Ureter (tissue), 1 donor: ENCODE data around the gene APC2. TPM values are rescaled to one million over a fixed set of nuclear protein-coding genes. Genes with fewer than 3 reads are reported as not detected.
"Not testable (repeated sequence)": the region's sequence is repeated elsewhere in the genome, so short reads cannot be mapped to it uniquely, and the experiment has no call there.

Experiments
- DNase-seq: peaks from one replicate; pipeline ENCODE4 v3.0.0-alpha.2; 2020; ENCODE audit warnings: low spot score
- total RNA-seq: library from RNA; stranded (reverse); gene quantifications from one replicate; pipeline ENCODE4 v1.2.4, GENCODE V29; 2023
- donor health status: DM: yes; HTN: yes; CAD: no.

APC2 gene
- total RNA-seq, 1 donor from 2014 or later = 0.26 TPM

GRCh38 chr19:1466018-1466460, 16.1 kb downstream of the APC2 start:
- no peak for DNase-seq

- no peak for DNase-seq
These were observed 16.7 kb downstream of the APC2 start for GRCh38 chr19:1466461-1467214.

DNA sequence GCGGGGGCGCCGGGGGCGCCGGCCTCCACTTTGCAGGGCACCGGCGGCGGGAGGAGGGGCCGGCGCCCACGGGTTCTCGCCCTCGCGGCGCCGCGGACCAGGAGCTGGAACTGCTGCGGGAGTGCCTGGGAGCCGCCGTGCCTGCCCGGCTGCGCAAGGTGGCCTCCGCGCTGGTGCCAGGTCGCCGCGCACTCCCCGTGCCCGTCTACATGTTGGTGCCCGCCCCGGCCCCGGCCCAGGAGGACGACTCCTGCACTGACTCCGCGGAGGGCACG, 17.2 kb downstream of the APC2 start:
- DNase-seq = no peak

DNA sequence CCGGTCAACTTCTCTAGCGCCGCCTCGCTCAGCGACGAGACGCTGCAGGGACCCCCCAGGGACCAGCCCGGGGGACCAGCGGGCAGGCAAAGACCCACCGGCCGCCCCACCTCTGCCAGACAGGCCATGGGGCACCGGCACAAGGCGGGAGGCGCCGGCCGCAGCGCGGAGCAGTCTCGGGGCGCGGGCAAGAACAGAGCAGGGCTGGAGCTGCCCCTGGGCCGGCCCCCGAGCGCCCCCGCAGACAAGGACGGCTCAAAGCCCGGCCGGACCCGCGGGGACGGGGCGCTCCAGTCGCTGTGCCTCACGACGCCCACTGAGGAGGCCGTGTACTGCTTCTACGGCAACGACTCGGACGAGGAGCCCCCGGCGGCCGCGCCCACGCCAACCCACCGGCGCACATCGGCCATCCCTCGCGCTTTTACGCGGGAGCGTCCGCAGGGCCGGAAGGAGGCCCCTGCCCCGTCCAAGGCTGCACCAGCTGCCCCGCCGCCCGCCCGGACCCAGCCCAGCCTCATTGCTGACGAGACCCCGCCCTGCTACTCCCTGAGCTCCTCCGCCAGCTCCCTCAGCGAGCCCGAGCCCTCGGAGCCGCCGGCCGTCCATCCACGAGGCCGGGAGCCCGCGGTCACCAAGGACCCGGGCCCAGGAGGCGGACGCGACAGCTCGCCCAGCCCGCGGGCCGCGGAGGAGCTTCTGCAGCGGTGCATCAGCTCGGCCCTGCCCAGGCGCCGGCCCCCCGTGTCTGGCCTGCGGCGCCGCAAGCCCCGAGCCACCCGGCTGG, 17.8 kb downstream of the APC2 start:
- no peak for DNase-seq

DNA sequence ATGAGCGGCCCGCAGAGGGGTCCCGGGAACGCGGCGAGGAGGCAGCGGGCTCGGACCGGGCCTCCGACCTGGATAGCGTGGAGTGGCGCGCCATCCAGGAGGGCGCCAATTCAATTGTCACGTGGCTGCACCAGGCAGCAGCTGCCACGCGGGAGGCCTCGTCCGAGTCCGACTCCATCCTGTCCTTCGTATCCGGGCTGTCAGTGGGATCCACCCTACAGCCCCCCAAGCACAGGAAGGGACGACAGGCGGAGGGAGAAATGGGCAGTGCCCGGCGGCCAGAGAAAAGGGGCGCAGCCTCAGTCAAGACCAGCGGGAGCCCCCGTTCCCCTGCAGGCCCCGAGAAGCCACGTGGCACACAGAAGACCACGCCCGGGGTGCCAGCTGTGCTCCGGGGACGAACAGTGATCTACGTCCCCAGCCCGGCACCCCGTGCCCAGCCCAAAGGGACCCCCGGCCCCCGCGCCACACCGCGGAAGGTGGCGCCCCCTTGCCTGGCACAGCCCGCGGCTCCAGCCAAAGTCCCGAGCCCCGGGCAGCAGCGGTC, 18.4 kb downstream of the APC2 start:
- no peak for DNase-seq

DNA sequence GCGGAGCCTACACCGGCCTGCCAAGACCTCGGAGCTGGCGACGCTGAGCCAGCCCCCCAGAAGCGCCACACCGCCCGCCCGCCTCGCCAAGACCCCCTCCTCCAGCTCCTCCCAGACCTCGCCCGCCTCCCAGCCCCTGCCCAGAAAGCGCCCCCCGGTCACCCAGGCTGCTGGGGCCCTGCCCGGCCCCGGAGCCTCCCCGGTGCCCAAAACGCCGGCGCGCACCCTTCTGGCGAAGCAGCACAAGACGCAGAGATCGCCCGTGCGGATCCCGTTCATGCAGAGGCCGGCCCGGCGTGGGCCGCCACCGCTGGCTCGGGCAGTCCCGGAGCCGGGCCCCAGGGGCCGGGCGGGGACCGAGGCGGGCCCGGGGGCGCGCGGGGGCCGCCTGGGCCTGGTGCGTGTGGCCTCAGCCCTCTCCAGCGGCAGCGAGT, 18.9 kb downstream of the APC2 start:
- DNase-seq = no peak

GRCh38 chr19:1469255-1470054, 19.5 kb downstream of the APC2 start:
- no peak for DNase-seq

DNA sequence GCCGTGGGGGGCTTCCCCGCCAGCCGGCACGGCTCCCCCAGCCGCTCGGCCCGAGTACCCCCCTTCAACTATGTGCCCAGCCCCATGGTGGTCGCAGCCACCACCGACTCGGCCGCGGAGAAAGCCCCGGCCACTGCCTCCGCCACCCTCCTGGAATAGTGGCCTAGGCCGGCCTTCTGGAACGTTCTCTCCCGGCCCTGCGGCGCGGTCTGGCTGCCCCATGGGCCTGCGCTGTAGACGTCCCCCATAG, 20.1 kb downstream of the APC2 start:
- no peak for DNase-seq

DNA sequence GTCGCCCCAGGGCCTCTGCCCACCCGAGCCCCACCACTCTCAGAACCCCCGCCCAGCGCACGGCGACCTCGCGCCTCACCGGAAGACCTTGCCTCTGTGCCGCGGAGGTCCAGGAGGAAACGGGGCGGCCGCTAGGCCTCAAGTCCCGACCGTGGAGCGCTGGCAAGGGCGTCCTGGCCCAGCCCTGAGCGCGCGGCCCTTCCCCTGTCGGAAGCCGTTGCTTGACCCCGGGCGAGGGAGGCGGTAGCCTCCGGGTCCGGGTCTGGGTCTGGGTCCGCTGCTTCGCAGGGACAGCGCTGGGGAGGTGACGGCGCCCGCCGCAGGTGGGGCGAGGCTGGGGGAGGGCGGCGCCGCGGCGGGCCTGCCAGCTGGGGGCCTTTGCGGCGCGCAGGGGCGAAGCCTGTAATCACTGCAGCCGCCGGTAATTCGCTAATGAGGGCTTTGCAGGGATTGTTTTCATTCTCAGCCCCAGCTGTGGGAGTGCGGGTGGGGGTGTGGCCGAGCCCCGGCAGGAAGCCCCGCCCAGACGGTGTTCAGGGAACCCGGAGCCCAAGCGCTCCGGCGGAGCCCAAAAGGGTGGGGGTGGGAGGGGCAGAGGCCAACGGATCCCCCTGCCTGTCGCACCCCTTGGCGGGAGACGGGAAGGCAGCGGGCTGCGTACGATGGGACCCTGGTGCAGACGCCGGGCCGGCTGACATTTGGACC, 20.5 kb downstream of the APC2 start:
- no peak for DNase-seq

- DNase-seq = no peak
These were observed 21.1 kb downstream of the APC2 start for GRCh38 chr19:1471010-1471514.

- no peak for DNase-seq
These were observed 21.7 kb downstream of the APC2 start for GRCh38 chr19:1471515-1472160.

- DNase-seq = no peak
These were observed 22.5 kb downstream of the APC2 start for GRCh38 chr19:1472231-1473084.

GRCh38 chr19:1473085-1473851, 23.3 kb downstream of the APC2 start:
- DNase-seq = no peak

- DNase-seq = no peak
These were observed 24.3 kb downstream of the APC2 start for GRCh38 chr19:1474011-1474764.

DNA sequence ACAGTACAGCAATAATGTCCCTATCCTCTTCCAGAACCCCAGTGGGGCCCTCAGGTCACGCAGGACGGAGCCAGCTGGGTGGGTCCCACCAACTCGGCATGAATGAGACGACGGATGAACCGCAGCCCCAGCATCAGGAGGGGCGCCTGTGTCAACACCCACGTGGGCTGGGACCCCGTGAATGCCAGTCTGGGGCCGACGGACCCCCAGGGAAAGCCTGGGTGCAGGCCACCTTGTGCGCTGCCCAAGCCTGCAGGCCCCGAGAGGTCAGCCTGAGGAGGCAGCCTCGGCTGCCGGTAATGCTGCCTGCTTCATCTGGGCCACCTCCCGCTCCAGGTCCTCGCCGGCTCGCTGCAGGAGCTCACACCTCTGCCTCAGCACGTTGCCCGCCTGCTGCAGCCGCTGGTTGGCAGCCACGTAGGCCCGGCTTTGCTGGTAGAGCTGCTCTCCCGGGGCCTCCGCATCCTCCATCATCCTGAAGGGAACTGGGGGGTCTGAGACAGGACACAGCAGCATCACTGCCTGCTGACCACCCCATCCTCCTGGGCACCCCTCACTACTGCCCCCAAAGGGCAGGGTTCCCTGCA, 24.9 kb downstream of the APC2 start:
- DNase-seq = no peak

GRCh38 chr19:1475751-1476437, 26.0 kb downstream of the APC2 start:
- DNase-seq = no peak

DNA sequence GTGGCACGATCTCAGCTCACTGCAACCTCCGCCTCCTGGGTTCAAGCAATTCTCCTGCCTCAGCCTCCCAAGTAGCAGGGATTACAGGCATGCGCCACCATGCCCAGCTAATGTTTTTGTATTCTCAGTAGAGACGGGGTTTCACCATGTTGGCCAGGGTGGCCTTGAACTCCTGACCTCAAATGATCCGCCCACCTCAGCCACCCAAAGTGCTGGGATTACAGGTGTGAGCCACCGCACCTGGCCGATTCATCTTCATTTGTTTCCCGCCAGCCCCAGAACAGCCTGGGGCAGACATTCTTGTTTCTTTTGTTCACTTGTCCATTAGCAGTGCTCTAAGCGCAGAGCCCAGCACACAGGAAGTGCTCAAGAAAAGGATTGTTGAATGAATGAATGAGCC, 27.1 kb downstream of the APC2 start:
- not testable (repeated sequence) for DNase-seq
